GM12874 (cell line): ENCODE data around the gene PTPRG.

Experiments used
- CTCF ChIP-seq: IDR thresholded peaks from 2 replicates; pipeline ENCODE4 v1.5.1; 2011; ENCODE audit warnings: low read depth, mild to moderate bottlenecking, control low read depth, low read length, moderate library complexity; ENCODE audit not compliant: insufficient read depth

The PTPRG gene

GRCh38 chr3:62073038-62073437 lies 511.7 kb downstream of the PTPRG start:
- TF ChIP-seq CTCF, result no peak

DNA sequence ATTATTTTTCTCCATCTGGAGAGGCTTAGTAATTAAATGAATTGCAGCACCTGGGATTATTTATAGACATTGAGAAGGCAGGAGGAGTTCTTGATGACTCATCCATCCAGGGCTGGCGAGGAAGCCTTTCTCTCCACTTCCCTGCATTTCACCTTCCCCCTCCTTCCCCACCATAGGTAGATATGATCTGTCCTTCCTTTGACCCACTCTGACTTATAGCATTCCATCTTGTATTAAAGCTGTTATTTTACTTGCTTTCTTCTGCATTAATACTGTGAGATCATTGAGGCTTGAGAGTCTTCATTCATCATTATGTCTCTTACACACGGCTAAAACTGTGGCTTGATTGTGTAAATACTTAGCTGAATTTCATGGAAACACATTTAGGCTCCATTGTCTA lies 523.2 kb downstream of the PTPRG start:
- TF ChIP-seq CTCF, result no peak

DNA sequence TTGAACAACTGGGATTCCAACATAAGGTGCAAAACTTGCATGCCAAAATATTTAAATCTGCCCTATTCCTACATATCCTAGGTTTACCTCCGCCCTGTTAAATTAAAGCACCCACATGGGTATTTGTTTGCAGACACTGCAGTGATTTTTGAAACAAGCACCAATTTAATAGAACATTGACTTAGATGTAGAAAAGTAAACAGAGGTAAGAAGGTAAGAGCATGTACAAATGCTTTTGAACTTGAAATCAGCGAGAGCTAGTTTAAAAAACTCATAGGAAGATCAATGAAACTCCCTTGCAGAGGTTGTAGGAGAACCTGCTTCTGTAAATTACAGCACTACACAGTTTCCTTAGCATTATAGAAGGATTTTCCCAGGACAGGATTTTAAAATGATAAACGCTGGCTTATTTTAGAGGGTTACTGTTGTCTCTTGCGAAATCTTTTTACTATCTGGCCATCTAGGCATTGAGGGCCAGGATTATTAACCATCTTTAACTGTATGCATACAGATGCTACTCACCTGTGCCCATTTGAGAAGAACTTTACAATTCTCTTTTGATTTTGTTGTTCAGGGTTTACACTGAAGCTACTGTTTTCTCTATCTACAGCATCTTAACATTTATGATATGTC lies 527.2 kb downstream of the PTPRG start:
- TF ChIP-seq CTCF, result no peak

- TF ChIP-seq CTCF, result no peak
Measured at GRCh38 chr3:62090066-62090465, 528.7 kb downstream of the PTPRG start.

GRCh38 chr3:62090519-62090918 lies 529.1 kb downstream of the PTPRG start:
- TF ChIP-seq CTCF, result no peak

GRCh38 chr3:62093025-62093424 lies 531.7 kb downstream of the PTPRG start:
- no peak for TF ChIP-seq CTCF

DNA sequence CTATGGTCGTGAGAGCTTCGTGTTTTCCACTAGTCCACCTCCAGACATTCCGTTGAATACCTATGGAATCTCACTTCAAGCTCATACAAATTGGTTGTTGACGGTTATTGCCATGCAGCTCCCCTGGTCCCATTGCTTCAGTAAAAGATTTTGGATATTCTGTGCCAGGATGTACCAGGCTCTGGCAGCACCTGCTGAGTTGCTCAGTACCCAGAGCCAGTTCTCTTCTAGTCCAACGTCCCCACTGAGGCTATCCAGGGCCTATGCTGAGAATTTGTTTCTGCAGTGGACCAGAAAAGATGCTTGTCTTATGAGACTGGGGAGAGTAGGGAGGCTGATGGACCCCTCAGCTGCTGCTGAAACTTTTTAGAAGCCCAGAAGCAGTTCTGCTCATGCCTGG lies 533.1 kb downstream of the PTPRG start:
- no peak for TF ChIP-seq CTCF
